ENCODE results near the gene HS3ST6.

- TF ChIP-seq POLR2A (IDR thresholded peaks at IDR 0.05) (no peak), CTCF (IDR thresholded peaks at IDR 0.05) (no peak)
Observed at GRCh38 chr16:1902547-1903219, 15.5 kb downstream of the HS3ST6 start.

Measured in breast epithelium (tissue), 3 donors.